Endothelial cell of umbilical vein (primary cell): ENCODE data around the gene CEP20.

ENCODE experiments used
- CTCF ChIP-seq, 2 donors: IDR thresholded peaks; 1 replicate in 1 of 2; 2 replicates in 1 of 2; pipeline ENCODE4 v1.5.1; 2011; ENCODE audit warnings: low read length in 2 of 2, mild to moderate bottlenecking in 2 of 2, moderate library complexity in 2 of 2, control low read depth in 1 of 2, inconsistent platforms in 1 of 2, low read depth in 1 of 2; ENCODE audit not compliant: insufficient read depth in 1 of 2; ENCODE audit errors: extremely low read depth in 1 of 2
- POLR2A ChIP-seq: IDR thresholded peaks from 2 replicates; pipeline ENCODE4 v1.6.1; 2012; ENCODE audit warnings: low read depth, mild to moderate bottlenecking, control low read depth, low read length

- TF ChIP-seq POLR2A (no peak), CTCF (IDR thresholded peaks at IDR 0.05; ENCODE audit: extremely low read depth in 1 of 2, insufficient read depth in 1 of 2, low read depth in 1 of 2, low read length in 2 of 2) (no peak)
These were observed 3.1 kb upstream of the CEP20 start for GRCh38 chr16:15891508-15891907.
